Cardiac muscle cell (in vitro differentiated cells and primary cell): ENCODE data around the gene KDM7A. TPM values are rescaled to one million over a fixed set of nuclear protein-coding genes. Genes with fewer than 3 reads are reported as not detected.
"Not testable (repeated sequence)": the region's sequence is repeated elsewhere in the genome, so short reads cannot be mapped to it uniquely, and the experiment has no call there.

ENCODE experiments used
- DNase-seq, 2 donors: peaks; one replicate each; pipeline versions ENCODE4 v3.0.0 to v3.0.0-alpha.2; 2010 to 2017; ENCODE audit warnings: low read depth in 1 of 2, low spot score in 1 of 2
- H3K27ac ChIP-seq: fragments of 200-600 bp; sonication (generic); 2 replicates; pipeline ENCODE4 v1.5.1; 2016
- H3K27me3 ChIP-seq: fragments of 200-600 bp; sonication (generic); 2 replicates; pipeline ENCODE4 v1.6.0; 2016; ENCODE audit warnings: control low read depth
- H3K36me3 ChIP-seq: fragments of 200-600 bp; sonication (generic); 2 replicates; pipeline ENCODE4 v1.5.1; 2016; ENCODE audit warnings: control low read depth
- H3K4me1 ChIP-seq: fragments of 200-600 bp; sonication (generic); 2 replicates; pipeline ENCODE4 v1.8.1; 2017; ENCODE audit warnings: low read depth, mild to moderate bottlenecking, mixed run types
- H3K4me3 ChIP-seq: fragments of 200-600 bp; sonication (generic); 2 replicates; pipeline ENCODE4 v1.5.1; 2016; ENCODE audit warnings: mild to moderate bottlenecking
- H3K9me3 ChIP-seq: fragments of 200-600 bp; sonication (generic); 2 replicates; pipeline ENCODE4 v1.5.1; 2017; ENCODE audit warnings: low read depth, mild to moderate bottlenecking, control low read depth
- polyA plus RNA-seq: library from polyadenylated mRNA; unstranded; fragments of >200 nt; fragmentation: Nextera tagmentation; extraction: Ambion mirVana; gene quantifications from 2 replicates; pipeline ENCODE4 v1.2.1, GENCODE V29; 2016
- total RNA-seq: library from RNA; depleted of rRNA; stranded (reverse); fragments of >200 nt; gene quantifications from 2 replicates; pipeline ENCODE4 v1.2.3, GENCODE V29; 2016
- TF ChIP-seq, protein P1 (sequence below): IDR thresholded peaks from 2 replicates; pipeline ENCODE4 v1.5.1; 2012; ENCODE audit warnings: low read depth, mild to moderate bottlenecking, low read length

KDM7A gene
- total and polyA plus RNA-seq, 2 experiments from 2014 or later = 1.9 to 7.5 TPM

DNA sequence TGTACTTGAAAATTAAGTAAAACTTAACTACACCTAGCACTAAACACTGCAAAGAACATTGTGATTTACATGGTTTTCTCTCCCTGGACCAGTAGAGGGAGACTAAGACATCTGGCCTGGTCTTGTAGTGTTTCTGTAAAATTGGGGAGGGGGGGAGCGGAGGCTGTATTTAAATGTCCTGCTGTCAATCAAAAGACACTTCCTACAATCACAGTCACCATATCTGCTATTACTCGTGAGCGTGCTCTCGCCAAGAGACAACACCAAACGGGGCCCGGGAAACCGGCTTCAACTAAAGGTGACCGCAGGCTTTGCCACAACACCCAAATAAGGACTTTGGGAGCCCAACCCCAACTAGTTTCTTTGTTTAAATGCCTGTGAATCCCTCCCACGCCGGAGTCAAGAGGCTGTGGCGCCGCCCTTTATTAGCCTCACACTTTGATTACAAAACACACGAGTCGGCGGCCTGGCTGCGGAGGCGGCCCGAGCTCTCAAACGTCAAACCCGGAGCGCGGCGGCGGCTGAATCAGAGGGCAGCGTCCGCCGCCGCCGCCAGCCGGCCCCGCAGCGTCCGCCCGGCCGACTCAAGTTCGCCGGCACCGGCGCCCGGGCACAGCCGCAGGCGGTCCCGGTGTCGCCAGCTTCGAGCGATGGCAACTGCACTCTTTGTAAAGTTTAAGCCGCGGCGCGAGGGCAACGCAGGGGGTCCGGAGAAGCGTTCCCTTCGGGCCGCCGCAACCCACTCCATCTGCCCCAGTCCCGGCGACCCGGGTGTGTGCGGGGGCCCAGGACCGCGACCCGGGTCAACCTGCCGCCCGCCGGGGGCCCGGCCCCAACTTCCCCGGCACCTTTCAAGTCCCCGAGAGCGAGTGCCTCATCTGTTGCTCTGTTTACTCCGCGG lies 1.3 kb downstream of the KDM7A start:
- peak overlapping the region; percentile 98 for H3K27ac ChIP-seq
- peak; percentile 95 to 97 for DNase-seq
- H3K9me3 ChIP-seq = no peaks in the 10 kb centered on the region
- no peaks in the 10 kb centered on the region for H3K36me3 ChIP-seq
- H3K4me1 ChIP-seq = peaks cover 5% of the 10 kb centered on the region
- peak overlapping the region; percentile 94 for H3K4me3 ChIP-seq
- TF ChIP-seq, protein P1, sequence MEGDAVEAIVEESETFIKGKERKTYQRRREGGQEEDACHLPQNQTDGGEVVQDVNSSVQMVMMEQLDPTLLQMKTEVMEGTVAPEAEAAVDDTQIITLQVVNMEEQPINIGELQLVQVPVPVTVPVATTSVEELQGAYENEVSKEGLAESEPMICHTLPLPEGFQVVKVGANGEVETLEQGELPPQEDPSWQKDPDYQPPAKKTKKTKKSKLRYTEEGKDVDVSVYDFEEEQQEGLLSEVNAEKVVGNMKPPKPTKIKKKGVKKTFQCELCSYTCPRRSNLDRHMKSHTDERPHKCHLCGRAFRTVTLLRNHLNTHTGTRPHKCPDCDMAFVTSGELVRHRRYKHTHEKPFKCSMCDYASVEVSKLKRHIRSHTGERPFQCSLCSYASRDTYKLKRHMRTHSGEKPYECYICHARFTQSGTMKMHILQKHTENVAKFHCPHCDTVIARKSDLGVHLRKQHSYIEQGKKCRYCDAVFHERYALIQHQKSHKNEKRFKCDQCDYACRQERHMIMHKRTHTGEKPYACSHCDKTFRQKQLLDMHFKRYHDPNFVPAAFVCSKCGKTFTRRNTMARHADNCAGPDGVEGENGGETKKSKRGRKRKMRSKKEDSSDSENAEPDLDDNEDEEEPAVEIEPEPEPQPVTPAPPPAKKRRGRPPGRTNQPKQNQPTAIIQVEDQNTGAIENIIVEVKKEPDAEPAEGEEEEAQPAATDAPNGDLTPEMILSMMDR = peak; percentile 93
- H3K27me3 ChIP-seq = no peaks in the 10 kb centered on the region

DNA sequence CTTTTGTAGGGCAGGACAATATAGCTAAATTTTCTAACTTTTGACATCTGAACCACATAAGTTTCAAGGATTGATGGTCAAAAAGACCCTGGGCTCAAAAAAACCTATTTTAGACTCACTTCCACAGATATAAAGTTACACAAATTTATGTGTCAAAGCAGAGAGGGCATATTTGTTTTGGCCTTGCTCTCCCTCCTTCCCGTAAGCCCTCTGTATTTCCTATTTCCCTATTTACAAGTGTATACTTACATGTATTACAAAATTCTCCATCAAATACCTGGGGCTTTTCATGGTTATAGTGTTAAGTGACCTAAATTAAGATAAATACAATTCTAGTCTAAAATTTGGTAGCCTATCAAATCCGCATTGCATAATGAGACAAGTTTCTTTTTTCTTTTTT lies 2.6 kb downstream of the KDM7A start:
- TF ChIP-seq, protein P1 = no peak
- H3K4me1 ChIP-seq = peaks cover 5% of the 10 kb centered on the region
- no peaks in the 10 kb centered on the region for H3K9me3 ChIP-seq

DNA sequence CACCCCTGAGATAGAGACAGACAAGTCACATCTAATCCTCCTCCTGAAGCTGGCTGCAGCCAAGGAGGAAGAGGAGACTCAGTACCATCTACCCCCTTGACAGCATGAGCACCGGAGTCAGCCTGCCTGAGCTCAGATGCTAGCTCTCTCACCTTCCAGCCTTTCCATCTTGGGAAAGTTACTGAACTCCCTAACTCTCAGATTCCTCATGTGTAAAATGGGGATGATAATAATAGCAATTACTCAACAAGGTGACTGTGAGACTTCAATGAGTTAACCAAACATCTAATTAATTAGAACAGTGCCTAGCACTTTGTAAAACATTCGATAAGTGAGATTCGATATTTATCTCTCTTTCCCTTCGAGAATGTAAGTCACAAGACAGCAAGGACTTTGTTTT lies 6.4 kb downstream of the KDM7A start:
- H3K27ac ChIP-seq = no peak overlapping the region
- no peak for DNase-seq
- no peaks in the 10 kb centered on the region for H3K36me3 ChIP-seq
- TF ChIP-seq, protein P1 = no peak
- peaks cover 3% of the 10 kb centered on the region for H3K4me1 ChIP-seq
- no peaks in the 10 kb centered on the region for H3K27me3 ChIP-seq
- no peaks in the 10 kb centered on the region for H3K9me3 ChIP-seq
- H3K4me3 ChIP-seq = no peak overlapping the region

More for the DNA sequence above, 2.6 kb downstream of the KDM7A start:
- Histone ChIP-seq H3K27ac (peak overlapping the region; percentile 98), H3K36me3 (no peaks in the 10 kb centered on the region), H3K4me3 (no peak overlapping the region), H3K27me3 (no peaks in the 10 kb centered on the region)
- DNase-seq = no peak

DNA sequence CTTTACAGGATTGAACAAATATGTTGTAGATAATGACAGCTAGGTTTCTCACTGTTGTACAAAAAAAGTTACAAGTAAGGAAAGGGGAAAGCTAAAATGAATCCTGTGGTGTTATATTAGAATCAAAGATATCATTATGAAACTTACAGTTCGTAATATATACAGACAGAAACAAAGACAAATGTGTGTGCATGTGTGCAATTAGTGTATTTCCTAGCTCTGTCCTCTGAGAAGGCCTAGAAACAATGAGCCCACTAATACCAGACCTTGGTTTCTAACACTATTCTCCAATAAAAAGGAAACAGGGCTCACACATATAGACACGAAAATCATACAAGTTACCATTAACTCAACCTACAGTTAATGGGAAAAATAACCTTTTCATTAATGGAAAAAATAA lies 8.0 kb downstream of the KDM7A start:
- H3K9me3 ChIP-seq = no peaks in the 10 kb centered on the region
- DNase-seq = no peak
- H3K4me1 ChIP-seq = no peaks in the 10 kb centered on the region
- H3K4me3 ChIP-seq = no peak overlapping the region
- H3K36me3 ChIP-seq = no peaks in the 10 kb centered on the region
- TF ChIP-seq, protein P1 = no peak
- no peaks in the 10 kb centered on the region for H3K27me3 ChIP-seq
- no peak overlapping the region for H3K27ac ChIP-seq

DNA sequence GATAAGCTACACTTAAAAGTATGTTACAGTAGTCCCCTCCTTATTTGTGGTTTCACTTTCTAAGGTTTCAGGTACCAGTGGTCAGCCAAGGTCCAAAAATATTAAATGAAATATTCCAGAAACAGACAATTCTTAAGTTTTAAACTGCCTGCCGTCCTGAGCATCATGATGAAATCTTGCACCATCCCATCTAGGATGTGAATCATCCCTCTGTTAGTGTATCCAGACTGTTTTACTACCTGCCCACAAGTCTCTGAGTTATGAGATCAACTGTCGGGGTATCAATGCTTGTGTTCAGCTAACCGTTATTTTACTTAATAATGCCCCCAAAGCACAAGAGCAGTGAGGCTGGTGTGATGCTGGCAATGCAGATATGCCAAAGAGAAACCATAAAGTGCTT lies 11.4 kb downstream of the KDM7A start:
- DNase-seq = peak in 1 of 2 donors; percentile 68

DNA sequence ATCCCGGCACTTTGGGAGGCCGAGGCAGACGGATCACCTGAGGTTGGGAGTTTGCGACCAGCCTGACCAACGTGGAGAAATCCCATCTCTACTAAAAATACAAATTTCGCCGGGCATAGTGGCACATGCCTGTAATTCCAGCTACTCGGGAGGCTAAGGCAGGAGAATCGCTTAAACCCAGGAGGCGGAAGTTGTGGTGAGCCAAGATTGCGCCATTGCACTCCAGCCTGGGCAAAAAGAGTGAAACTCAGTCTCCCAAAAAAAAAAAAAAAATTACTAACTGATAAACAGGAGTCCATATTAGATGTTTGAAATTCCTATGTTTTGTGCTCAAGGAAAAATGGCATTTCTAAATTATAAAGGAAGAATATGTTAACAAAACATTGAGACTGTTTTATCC lies 14.7 kb downstream of the KDM7A start:
- not testable (repeated sequence) for H3K9me3 ChIP-seq, H3K27me3 ChIP-seq, H3K27ac ChIP-seq, H3K36me3 ChIP-seq, H3K4me3 ChIP-seq
- peak in 1 of 2 donors; percentile 60 for DNase-seq
- peaks cover 15% of the 10 kb centered on the region for H3K4me1 ChIP-seq

More for the DNA sequence above, 11.4 kb downstream of the KDM7A start:
- Histone ChIP-seq H3K27me3 (no peaks in the 10 kb centered on the region), H3K4me1 (peaks cover 8% of the 10 kb centered on the region), H3K4me3 (no peak overlapping the region), H3K9me3 (no peaks in the 10 kb centered on the region), H3K36me3 (no peaks in the 10 kb centered on the region), H3K27ac (no peak overlapping the region)
- TF ChIP-seq, protein P1 = no peak
